ENCODE data around the gene TJP2.

TJP2 gene

DNA sequence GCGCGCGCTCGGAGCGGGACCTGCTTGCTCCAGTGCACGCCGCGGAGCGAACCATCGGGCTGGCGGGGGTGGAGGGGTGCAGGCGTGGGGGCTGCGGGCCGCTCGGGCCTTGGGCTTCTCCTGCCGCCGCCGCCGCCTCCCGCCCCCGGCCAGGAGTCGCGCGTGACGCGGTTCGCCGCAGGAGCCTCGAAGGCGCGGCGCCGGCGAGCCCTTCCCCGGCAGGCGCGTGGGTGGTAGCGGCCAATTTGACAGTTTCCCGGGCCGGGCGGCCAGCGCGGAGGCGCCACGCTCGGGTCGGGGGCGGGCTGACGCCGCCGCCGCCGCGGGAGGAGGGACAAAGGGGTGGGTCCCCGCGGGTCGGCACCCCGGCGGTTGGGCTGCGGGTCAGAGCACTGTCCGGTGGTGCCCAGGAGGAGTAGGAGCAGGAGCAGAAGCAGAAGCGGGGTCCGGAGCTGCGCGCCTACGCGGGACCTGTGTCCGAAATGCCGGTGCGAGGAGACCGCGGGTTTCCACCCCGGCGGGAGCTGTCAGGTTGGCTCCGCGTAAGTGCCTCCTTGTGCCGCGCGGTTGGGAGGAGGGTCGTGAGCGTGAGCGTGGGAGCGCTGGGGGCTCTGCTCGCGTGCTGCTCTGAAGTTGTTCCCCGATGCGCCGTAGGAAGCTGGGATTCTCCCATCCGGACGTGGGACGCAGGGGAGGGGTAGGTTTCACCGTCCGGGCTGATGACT lies at the start of gene TJP2:
TSS of gene TJP2 (plus strand) at position 387 of the 725 bp plus-strand sequence. CDS start at position 483, 96 bp downstream.
- H3K79me2 ChIP-seq (ENCODE audit: insufficient read depth, low read depth) = no peaks in the 10 kb centered on the region
- H3K9ac ChIP-seq = peak within 1 kb of the TSS; percentile 77
- H3K27ac ChIP-seq = peak within 1 kb of the TSS; percentile 5; the same call in 1 of the 2 replicates

DNA sequence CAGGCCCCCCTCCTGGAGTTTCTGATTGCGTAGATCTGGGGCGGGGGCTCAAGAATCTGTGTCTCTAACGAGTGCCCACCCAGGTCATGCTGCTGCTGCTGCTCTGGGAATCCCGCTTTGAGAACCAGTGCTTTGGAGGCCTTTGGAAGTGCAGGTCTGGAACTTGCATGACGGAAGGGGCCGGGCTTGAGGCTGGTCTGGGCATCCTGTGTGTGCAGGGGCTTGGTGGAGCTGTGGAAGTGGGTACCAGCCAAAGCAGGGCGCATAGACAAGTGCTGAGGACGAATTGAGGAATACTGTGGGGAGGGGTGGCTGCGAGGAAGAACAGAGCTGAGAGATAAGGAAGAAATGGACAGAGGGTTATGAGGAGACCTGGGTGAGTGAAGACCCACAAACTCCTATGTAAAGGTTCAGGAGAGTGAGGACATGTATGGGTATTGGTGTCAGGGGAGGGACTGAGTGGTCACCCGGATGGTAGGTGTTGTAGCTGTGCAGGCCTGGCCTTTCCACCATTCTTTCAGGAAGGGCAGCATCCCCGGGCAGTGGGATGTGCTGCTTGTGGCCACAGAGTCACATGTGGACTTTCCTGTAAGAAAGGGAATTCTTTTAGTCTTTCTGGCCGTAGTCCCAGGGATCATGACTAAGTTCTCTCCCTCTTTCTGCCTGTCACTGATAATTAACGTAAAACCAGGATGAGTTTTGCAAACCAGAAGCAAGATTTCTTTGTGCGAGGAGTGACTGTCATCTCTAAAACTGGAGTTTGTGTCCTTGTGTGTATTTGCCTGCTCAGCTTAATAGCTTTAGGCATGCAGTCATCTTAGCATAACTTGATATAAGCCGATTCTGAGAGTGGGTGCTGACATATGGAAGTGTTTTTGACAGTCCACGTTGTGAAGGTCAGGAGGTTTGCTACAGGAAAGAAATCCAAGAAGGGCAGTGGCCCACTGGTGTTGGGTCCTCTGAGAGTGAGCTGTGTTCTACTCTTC lies 43.3 kb upstream of the TJP2 start:
- no peaks in the 10 kb centered on the region for H3K79me2 ChIP-seq (ENCODE audit: insufficient read depth, low read depth)
- H3K9ac ChIP-seq = no peak overlapping the region
- no peak overlapping the region for H3K27ac ChIP-seq
- H2AFZ ChIP-seq (ENCODE audit: low read depth) = no peak overlapping the region
- no peak overlapping the region for H3K4me2 ChIP-seq
- H3K4me3 ChIP-seq (IDR thresholded peaks at IDR 0.05; ENCODE audit: insufficient read depth, low read depth, low read length) = no peak overlapping the region
- H3K36me3 ChIP-seq (ENCODE audit: insufficient read depth) = no peaks in the 10 kb centered on the region
- H4K20me1 ChIP-seq (ENCODE audit: insufficient read depth) = no peaks in the 10 kb centered on the region
- H3K4me1 ChIP-seq (ENCODE audit: low read depth, poor library complexity, severe bottlenecking) = no peaks in the 10 kb centered on the region
- TF ChIP-seq, protein P1, sequence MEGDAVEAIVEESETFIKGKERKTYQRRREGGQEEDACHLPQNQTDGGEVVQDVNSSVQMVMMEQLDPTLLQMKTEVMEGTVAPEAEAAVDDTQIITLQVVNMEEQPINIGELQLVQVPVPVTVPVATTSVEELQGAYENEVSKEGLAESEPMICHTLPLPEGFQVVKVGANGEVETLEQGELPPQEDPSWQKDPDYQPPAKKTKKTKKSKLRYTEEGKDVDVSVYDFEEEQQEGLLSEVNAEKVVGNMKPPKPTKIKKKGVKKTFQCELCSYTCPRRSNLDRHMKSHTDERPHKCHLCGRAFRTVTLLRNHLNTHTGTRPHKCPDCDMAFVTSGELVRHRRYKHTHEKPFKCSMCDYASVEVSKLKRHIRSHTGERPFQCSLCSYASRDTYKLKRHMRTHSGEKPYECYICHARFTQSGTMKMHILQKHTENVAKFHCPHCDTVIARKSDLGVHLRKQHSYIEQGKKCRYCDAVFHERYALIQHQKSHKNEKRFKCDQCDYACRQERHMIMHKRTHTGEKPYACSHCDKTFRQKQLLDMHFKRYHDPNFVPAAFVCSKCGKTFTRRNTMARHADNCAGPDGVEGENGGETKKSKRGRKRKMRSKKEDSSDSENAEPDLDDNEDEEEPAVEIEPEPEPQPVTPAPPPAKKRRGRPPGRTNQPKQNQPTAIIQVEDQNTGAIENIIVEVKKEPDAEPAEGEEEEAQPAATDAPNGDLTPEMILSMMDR (conservative IDR thresholded peaks at IDR 0.05; ENCODE audit: low read depth, low read length) = no peak
- H3K27me3 ChIP-seq (ENCODE audit: insufficient read depth, low read depth) = no peaks in the 10 kb centered on the region

More for the DNA sequence above, at the start of gene TJP2:
- H3K27me3 ChIP-seq (ENCODE audit: insufficient read depth, low read depth) = no peaks in the 10 kb centered on the region
- peak within 1 kb of the TSS; percentile 91 for H3K4me2 ChIP-seq
- no peaks in the 10 kb centered on the region for H3K36me3 ChIP-seq (ENCODE audit: insufficient read depth)
- H2AFZ ChIP-seq (ENCODE audit: low read depth) = peak within 1 kb of the TSS; percentile 91
- no peaks in the 10 kb centered on the region for H4K20me1 ChIP-seq (ENCODE audit: insufficient read depth)
- TF ChIP-seq, protein P1 (conservative IDR thresholded peaks at IDR 0.05; ENCODE audit: low read depth, low read length) = no peak
- H3K4me1 ChIP-seq (ENCODE audit: low read depth, poor library complexity, severe bottlenecking) = peaks cover 29% of the 10 kb centered on the region
- H3K4me3 ChIP-seq (IDR thresholded peaks at IDR 0.05; ENCODE audit: insufficient read depth, low read depth, low read length) = no peak within 1 kb of the TSS

DNA sequence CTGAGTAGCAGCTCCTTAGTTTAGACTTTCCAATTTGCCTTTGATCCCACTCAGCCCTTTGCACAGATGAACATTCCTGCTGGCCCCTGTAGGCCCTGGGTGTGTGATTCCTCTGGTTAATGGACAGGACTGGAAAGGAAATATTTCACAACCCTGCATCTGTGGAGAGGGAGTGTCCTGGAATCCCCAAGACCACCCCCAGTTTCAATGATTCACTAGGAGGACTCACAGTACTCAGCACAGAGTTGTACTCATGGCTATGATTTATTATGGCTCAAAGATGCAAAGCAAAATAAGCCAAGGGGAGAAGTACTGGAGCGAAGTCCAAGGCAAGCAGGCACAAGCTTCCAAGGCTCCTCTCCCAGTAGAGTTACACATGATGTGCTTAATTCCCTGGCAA lies 42.4 kb upstream of the TJP2 start:
- Histone ChIP-seq H3K79me2 (ENCODE audit: insufficient read depth, low read depth) (no peaks in the 10 kb centered on the region), H3K36me3 (ENCODE audit: insufficient read depth) (no peaks in the 10 kb centered on the region), H4K20me1 (ENCODE audit: insufficient read depth) (no peaks in the 10 kb centered on the region), H3K9ac (no peak overlapping the region), H2AFZ (ENCODE audit: low read depth) (no peak overlapping the region), H3K27ac (no peak overlapping the region), H3K27me3 (ENCODE audit: insufficient read depth, low read depth) (no peaks in the 10 kb centered on the region), H3K4me3 (IDR thresholded peaks at IDR 0.05; ENCODE audit: insufficient read depth, low read depth, low read length) (no peak overlapping the region), H3K4me1 (ENCODE audit: low read depth, poor library complexity, severe bottlenecking) (no peaks in the 10 kb centered on the region), H3K4me2 (no peak overlapping the region)
- TF ChIP-seq, protein P1 (conservative IDR thresholded peaks at IDR 0.05; ENCODE audit: low read depth, low read length) = no peak

DNA sequence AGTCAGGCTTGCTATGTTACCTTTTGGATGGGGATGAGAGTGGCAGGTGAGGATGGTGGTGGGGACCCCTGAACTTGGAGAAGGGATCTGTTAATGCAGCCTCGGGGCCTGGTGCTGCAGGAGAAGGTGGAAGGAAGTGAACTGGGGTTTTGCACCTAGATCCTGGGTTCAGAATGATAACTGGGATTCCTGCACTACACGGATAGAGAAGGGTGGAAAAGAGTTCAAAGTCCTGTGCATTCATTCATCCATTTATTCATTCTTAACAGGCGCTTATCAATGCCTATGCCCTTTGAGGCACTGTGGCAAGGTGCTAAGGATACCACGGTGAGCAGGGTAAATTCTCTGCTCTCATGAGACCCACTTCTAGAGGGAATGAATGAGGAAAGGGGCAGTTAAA lies 41.7 kb upstream of the TJP2 start:
- H3K4me3 ChIP-seq (IDR thresholded peaks at IDR 0.05; ENCODE audit: insufficient read depth, low read depth, low read length) = no peak overlapping the region
- H3K27me3 ChIP-seq (ENCODE audit: insufficient read depth, low read depth) = no peaks in the 10 kb centered on the region
- TF ChIP-seq, protein P1 (conservative IDR thresholded peaks at IDR 0.05; ENCODE audit: low read depth, low read length) = no peak
- H3K36me3 ChIP-seq (ENCODE audit: insufficient read depth) = no peaks in the 10 kb centered on the region
- no peak overlapping the region for H3K4me2 ChIP-seq
- H3K79me2 ChIP-seq (ENCODE audit: insufficient read depth, low read depth) = no peaks in the 10 kb centered on the region
- H3K4me1 ChIP-seq (ENCODE audit: low read depth, poor library complexity, severe bottlenecking) = no peaks in the 10 kb centered on the region
- H3K9ac ChIP-seq = no peak overlapping the region
- no peaks in the 10 kb centered on the region for H4K20me1 ChIP-seq (ENCODE audit: insufficient read depth)
- no peak overlapping the region for H2AFZ ChIP-seq (ENCODE audit: low read depth)
- no peak overlapping the region for H3K27ac ChIP-seq

All from KMS-11 (cell line).